Activated naive CD4-positive, alpha-beta T cell treated with anti-CD3 and anti-CD28 coated beads for 36 hours (primary cell): ENCODE measurements around the gene STAT3. TPM values are rescaled to one million over a fixed set of nuclear protein-coding genes. Genes with fewer than 3 reads are reported as not detected.
"Not testable (repeated sequence)": the region's sequence is repeated elsewhere in the genome, so short reads cannot be mapped to it uniquely, and the experiment has no call there.

Source experiments
- CTCF ChIA-PET: fragments of 350-600 bp; sonication (Branson Sonifier 250); formaldehyde crosslinking; loops from one replicate; lab custom pipeline; 2021; ENCODE audit warnings: antibody characterized with exemption; lab: Charles Lee
- DNase-seq: peaks from one replicate; pipeline ENCODE4 v3.0.0-alpha.2; 2020
- H3K27ac Mint-ChIP-seq: one replicate; pipeline ENCODE4 v1.8.0; 2021; ENCODE audit warnings: mild to moderate bottlenecking, mixed read lengths
- H3K27me3 Mint-ChIP-seq: one replicate; pipeline ENCODE4 v1.8.0; 2021; ENCODE audit warnings: low read depth, mixed read lengths
- H3K36me3 Mint-ChIP-seq: one replicate; pipeline ENCODE4 v1.8.0; 2021; ENCODE audit warnings: low read depth, mixed read lengths
- H3K4me1 Mint-ChIP-seq: one replicate; pipeline ENCODE4 v1.8.0; 2021; ENCODE audit warnings: low read depth, mixed read lengths
- H3K4me3 Mint-ChIP-seq: one replicate; pipeline ENCODE4 v1.8.0; 2021; ENCODE audit warnings: mild to moderate bottlenecking, moderate library complexity, mixed read lengths
- H3K9me3 Mint-ChIP-seq: one replicate; pipeline ENCODE4 v1.8.0; 2021; ENCODE audit warnings: mixed read lengths
- intact Hi-C: fragments of 100-400 bp; cut with micrococcal nuclease; formaldehyde crosslinking; loops from one replicate; pipeline ENCODE4 v1.15.1; 2023
- total RNA-seq, 2 experiments: library from RNA; stranded (reverse); gene quantifications; one replicate each; pipeline ENCODE4 v1.2.3, GENCODE V29; 2021

STAT3 gene
- total RNA-seq, 2 experiments from 2014 or later = 404 to 408 TPM

GRCh38 chr17:42303694-42304093 lies 84.5 kb downstream of the STAT3 start:
- Mint-ChIP-seq H3K4me3 (no peak overlapping the region), H3K9me3 (no peaks in the 10 kb centered on the region), H3K27me3 (no peaks in the 10 kb centered on the region), H3K36me3 (peaks cover 66% of the 10 kb centered on the region), H3K4me1 (peaks cover 41% of the 10 kb centered on the region), H3K27ac (peak overlapping the region; percentile 16)
- CTCF ChIA-PET = interaction anchor here (0.6 to 0.7 kb wide), 3 partner anchors 14 to 98 kb away, joined by 3 to 5 read pairs (median 3); no protein-coding TSS in a partner anchor
- intact Hi-C loops = no loop called here
- no peak for DNase-seq

- Mint-ChIP-seq H3K9me3 (no peaks in the 10 kb centered on the region), H3K27ac (no peak overlapping the region), H3K27me3 (no peaks in the 10 kb centered on the region), H3K4me3 (no peak overlapping the region), H3K36me3 (peaks cover 59% of the 10 kb centered on the region), H3K4me1 (peaks cover 29% of the 10 kb centered on the region)
- intact Hi-C loops = no loop called here
- CTCF ChIA-PET = interaction anchor here (0.7 to 1.9 kb wide), 3 partner anchors 12 to 112 kb away, joined by 3 to 5 read pairs (median 3); no protein-coding TSS in a partner anchor
- no peak for DNase-seq
Measured at GRCh38 chr17:42301022-42301421, 87.2 kb downstream of the STAT3 start.

GRCh38 chr17:42299913-42300312 lies 88.3 kb downstream of the STAT3 start:
- H3K27ac Mint-ChIP-seq, H3K9me3 Mint-ChIP-seq, H3K27me3 Mint-ChIP-seq, H3K4me3 Mint-ChIP-seq, CTCF ChIA-PET, DNase-seq, intact Hi-C loops: not testable (repeated sequence)
- peaks cover 31% of the 10 kb centered on the region for H3K4me1 Mint-ChIP-seq
- H3K36me3 Mint-ChIP-seq = peaks cover 63% of the 10 kb centered on the region

- H3K9me3 Mint-ChIP-seq, CTCF ChIA-PET, H3K27ac Mint-ChIP-seq, DNase-seq, H3K27me3 Mint-ChIP-seq, H3K4me3 Mint-ChIP-seq, intact Hi-C loops: not testable (repeated sequence)
- Mint-ChIP-seq H3K36me3 (peaks cover 63% of the 10 kb centered on the region), H3K4me1 (peaks cover 26% of the 10 kb centered on the region)
Measured at GRCh38 chr17:42299361-42299760, 88.9 kb downstream of the STAT3 start.

GRCh38 chr17:42297775-42298174 lies 90.5 kb downstream of the STAT3 start:
- H3K36me3 Mint-ChIP-seq = peaks cover 58% of the 10 kb centered on the region
- H3K9me3 Mint-ChIP-seq, intact Hi-C loops, DNase-seq, H3K27ac Mint-ChIP-seq, H3K4me3 Mint-ChIP-seq, H3K27me3 Mint-ChIP-seq: not testable (repeated sequence)
- H3K4me1 Mint-ChIP-seq = peaks cover 26% of the 10 kb centered on the region
- CTCF ChIA-PET = interaction anchor here (1.5 kb wide), 1 partner anchor 12 kb away, joined by 3 read pairs; no protein-coding TSS in a partner anchor

- CTCF ChIA-PET = interaction anchor here (0.6 to 4.1 kb wide), 4 partner anchors 14 to 74 kb away, joined by 3 to 20 read pairs (median 4); no protein-coding TSS in a partner anchor
- peaks cover 55% of the 10 kb centered on the region for H3K36me3 Mint-ChIP-seq
- no peak overlapping the region for H3K27ac Mint-ChIP-seq
- H3K9me3 Mint-ChIP-seq = no peaks in the 10 kb centered on the region
- intact Hi-C loops = no loop called here
- H3K4me1 Mint-ChIP-seq = peaks cover 29% of the 10 kb centered on the region
- H3K4me3 Mint-ChIP-seq = no peak overlapping the region
- no peaks in the 10 kb centered on the region for H3K27me3 Mint-ChIP-seq
- DNase-seq = no peak
Measured at GRCh38 chr17:42296012-42296411, 92.2 kb downstream of the STAT3 start.

- peaks cover 61% of the 10 kb centered on the region for H3K36me3 Mint-ChIP-seq
- intact Hi-C loops = no loop called here
- CTCF ChIA-PET = interaction anchor here (0.6 to 4.1 kb wide), 7 partner anchors 13 to 219 kb away, joined by 3 to 20 read pairs (median 3); no protein-coding TSS in a partner anchor
- no peaks in the 10 kb centered on the region for H3K27me3 Mint-ChIP-seq
- DNase-seq = no peak
- peak overlapping the region; percentile 76 for H3K27ac Mint-ChIP-seq
- H3K9me3 Mint-ChIP-seq = no peaks in the 10 kb centered on the region
- H3K4me3 Mint-ChIP-seq = no peak overlapping the region
- peaks cover 42% of the 10 kb centered on the region for H3K4me1 Mint-ChIP-seq
Measured at GRCh38 chr17:42294469-42295398, 93.5 kb downstream of the STAT3 start.

- peak overlapping the region; percentile 87 for H3K27ac Mint-ChIP-seq
- no peak for DNase-seq
- H3K36me3 Mint-ChIP-seq = peaks cover 66% of the 10 kb centered on the region
- H3K9me3 Mint-ChIP-seq = no peaks in the 10 kb centered on the region
- H3K4me3 Mint-ChIP-seq = peak overlapping the region; percentile 43
- no peaks in the 10 kb centered on the region for H3K27me3 Mint-ChIP-seq
- intact Hi-C loops = no loop called here
- CTCF ChIA-PET = interaction anchor here (1.6 to 3.4 kb wide), 3 partner anchors 42 to 69 kb away, joined by 4 to 41 read pairs (median 9); no protein-coding TSS in a partner anchor
- H3K4me1 Mint-ChIP-seq = peaks cover 57% of the 10 kb centered on the region
Measured at GRCh38 chr17:42291129-42291528, 97.1 kb downstream of the STAT3 start.

- DNase-seq = no peak
- Mint-ChIP-seq H3K9me3 (no peaks in the 10 kb centered on the region), H3K27me3 (no peaks in the 10 kb centered on the region), H3K4me3 (peak overlapping the region; percentile 86), H3K36me3 (peaks cover 62% of the 10 kb centered on the region), H3K4me1 (peaks cover 61% of the 10 kb centered on the region), H3K27ac (peak overlapping the region; percentile 87)
- CTCF ChIA-PET = interaction anchor here (1.4 to 3.4 kb wide), 5 partner anchors 11 to 68 kb away, joined by 3 to 41 read pairs (median 4); no protein-coding TSS in a partner anchor
- intact Hi-C loops = no loop called here
Measured at GRCh38 chr17:42290577-42290976, 97.7 kb downstream of the STAT3 start.

- H3K9me3 Mint-ChIP-seq = no peaks in the 10 kb centered on the region
- peak overlapping the region; percentile 86 for H3K4me3 Mint-ChIP-seq
- CTCF ChIA-PET = interaction anchor here (0.5 to 3.4 kb wide), 11 partner anchors 10 to 268 kb away, joined by 3 to 41 read pairs (median 4); no protein-coding TSS in a partner anchor
- peak; percentile 74 for DNase-seq
- peaks cover 53% of the 10 kb centered on the region for H3K36me3 Mint-ChIP-seq
- H3K4me1 Mint-ChIP-seq = peaks cover 62% of the 10 kb centered on the region
- H3K27me3 Mint-ChIP-seq = no peaks in the 10 kb centered on the region
- H3K27ac Mint-ChIP-seq = peak overlapping the region; percentile 87
- intact Hi-C loops = loop anchor here (1.0 to 5.0 kb wide), 2 partner anchors 67 to 107 kb away; partner anchors contain the start of gene KCNH4
Measured at GRCh38 chr17:42289611-42290181, 98.5 kb downstream of the STAT3 start.

- Mint-ChIP-seq H3K36me3 (peaks cover 48% of the 10 kb centered on the region), H3K27me3 (no peaks in the 10 kb centered on the region), H3K4me3 (peak overlapping the region; percentile 86), H3K4me1 (peaks cover 66% of the 10 kb centered on the region), H3K27ac (peak overlapping the region; percentile 87), H3K9me3 (no peaks in the 10 kb centered on the region)
- intact Hi-C loops = loop anchor here (1.0 to 5.0 kb wide), 3 partner anchors 22 to 107 kb away; partner anchors contain the start of gene KCNH4
- CTCF ChIA-PET = interaction anchor here (0.5 to 3.4 kb wide), 12 partner anchors 9 to 267 kb away, joined by 3 to 41 read pairs (median 4); no protein-coding TSS in a partner anchor
- peak; percentile 72 for DNase-seq
Measured at GRCh38 chr17:42288803-42289610, 99.2 kb downstream of the STAT3 start.
